HG03095 (cell line): ENCODE results near the gene PSIP1.
"Not testable (repeated sequence)": the region's sequence is repeated elsewhere in the genome, so short reads cannot be mapped to it uniquely, and the experiment has no call there.

Experiments used
- ATAC-seq: cut with Tn5 transposase; IDR thresholded peaks from one replicate; pipeline ENCODE4 v1.9.1; 2021; ENCODE audit warnings: moderate library complexity; ENCODE audit not compliant: unreplicated experiment

Gene PSIP1

GRCh38 chr9:15438891-15439290, 71.9 kb downstream of the PSIP1 start:
- ATAC-seq, result no peak

- peak; percentile 83 for ATAC-seq
These were observed 77.1 kb downstream of the PSIP1 start for GRCh38 chr9:15433661-15434060.

GRCh38 chr9:15433191-15433590, 77.6 kb downstream of the PSIP1 start:
- no peak for ATAC-seq

GRCh38 chr9:15430920-15431844, 79.6 kb downstream of the PSIP1 start:
- no peak for ATAC-seq

- ATAC-seq, result not testable (repeated sequence)
These were observed 83.1 kb downstream of the PSIP1 start for GRCh38 chr9:15427702-15428101.

- ATAC-seq, result peak; percentile 45
These were observed 84.8 kb downstream of the PSIP1 start for GRCh38 chr9:15426019-15426418.

GRCh38 chr9:15423231-15423985, 87.4 kb downstream of the PSIP1 start:
- ATAC-seq, result no peak

GRCh38 chr9:15422372-15423230, 88.2 kb downstream of the PSIP1 start, which contains the start of gene SNAPC3:
Gene SNAPC3 (plus strand): TSS chr9:15422876. CDS start chr9:15422880, 4 bp downstream.
- ATAC-seq, result peak; percentile 93

- ATAC-seq, result no peak
These were observed 88.8 kb downstream of the PSIP1 start for GRCh38 chr9:15421990-15422371.

- no peak for ATAC-seq
These were observed 89.2 kb downstream of the PSIP1 start for GRCh38 chr9:15421532-15421931.

GRCh38 chr9:15420796-15421195, 90.0 kb downstream of the PSIP1 start:
- no peak for ATAC-seq

- ATAC-seq, result no peak
These were observed 93.1 kb downstream of the PSIP1 start for GRCh38 chr9:15417626-15418025.

GRCh38 chr9:15416880-15417279, 93.9 kb downstream of the PSIP1 start:
- ATAC-seq, result no peak
